ENCODE results near the gene NDUFV1. TPM values are rescaled to one million over a fixed set of nuclear protein-coding genes. Genes with fewer than 3 reads are reported as not detected.

Gene NDUFV1
- total and polyA plus RNA-seq, 9 of the 15 experiments (the other 6 are each of a cell fraction or from before 2014, with no cell fraction given), result 10.8 to 423 (median 209) TPM

DNA sequence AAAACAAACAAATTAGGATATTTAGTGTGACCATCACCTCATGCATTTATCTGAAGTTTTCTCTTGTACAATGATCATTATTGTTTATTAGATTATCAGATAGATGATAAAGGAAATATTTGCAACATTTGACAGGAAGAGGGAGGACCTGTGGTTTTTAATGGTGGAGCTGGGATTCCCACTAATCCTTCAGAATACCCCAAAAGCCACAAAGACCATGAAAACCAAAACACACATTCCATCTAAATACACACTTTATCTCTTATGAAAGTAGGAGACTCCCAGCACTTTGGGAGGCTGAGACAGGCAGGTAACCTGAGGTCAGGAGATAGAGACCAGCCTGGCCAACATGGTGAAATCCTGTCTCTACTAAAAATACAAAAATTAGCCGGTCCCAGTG lies 7.6 kb upstream of the NDUFV1 start:
- no TSS peak for BruUV-seq (replicated peaks)
- H3K4me3 ChIP-seq, result no peak overlapping the region
- DNase-seq (ENCODE audit: extremely low read depth in 1 of 4, low spot score in 3 of 4) (no peak), FAIRE-seq (no peak), ATAC-seq (no peak)
- 9% methylated on average over 1 of the region's 1 CpG for WGBS (ENCODE audit: insufficient coverage, low coverage, missing lambda C conversion rate)
- H4K20me1 ChIP-seq (replicated peaks; ENCODE audit: control insufficient read depth, insufficient read depth, low read length), result no peaks in the 10 kb centered on the region
- H3K79me2 ChIP-seq (ENCODE audit: control insufficient read depth, insufficient read depth, low read length), result no peaks in the 10 kb centered on the region
- intact Hi-C loops (cut with micrococcal nuclease), result no loop called here
- H3K4me2 ChIP-seq (ENCODE audit: insufficient read depth, low read length), result no peak overlapping the region; the same call in 1 of the 2 replicates
- no peaks in the 10 kb centered on the region for H3K9me1 ChIP-seq (ENCODE audit: control insufficient read depth, insufficient read depth, low read length)
- H3K9ac ChIP-seq (ENCODE audit: insufficient read depth in 1 of 2, low read depth in 2 of 2, low read length in 2 of 2), result no peak overlapping the region; a peak in 1 of 4 replicates
- H3K9me3 ChIP-seq (replicated peaks; ENCODE audit: control insufficient read depth, insufficient read depth, low read depth, low read length), result peaks cover 8% of the 10 kb centered on the region
- TF ChIP-seq CBFA2T3 (IDR thresholded peaks at IDR 0.05) (peak; percentile 39; the same call in 1 of the 2 replicates), CCAR2 (IDR thresholded peaks at IDR 0.05; ENCODE audit: low read depth, low read length) (no peak), ERF (CRISPR knock-in tag; IDR thresholded peaks at IDR 0.05) (no peak), ESRRA (IDR thresholded peaks at IDR 0.05; ENCODE audit: borderline replicate concordance, low read depth) (peak; percentile 55; the same call in 1 of the 2 replicates), TEAD4 (IDR thresholded peaks at IDR 0.05; ENCODE audit: low read length) (peak; percentile 31; the same call in 1 of the 2 replicates), TEAD4 (CRISPR knock-in tag; IDR thresholded peaks at IDR 0.05; ENCODE audit: borderline replicate concordance) (no peak), KDM1A (IDR thresholded peaks at IDR 0.05) (peak in 1 of 2 experiments; percentile 35; a peak in 1 of 4 replicates), ZNF41 (CRISPR knock-in tag; conservative IDR thresholded peaks at IDR 0.05) (no peak), NELFE (IDR thresholded peaks at IDR 0.05; ENCODE audit: insufficient read depth, insufficient read length) (no peak), MXI1 (IDR thresholded peaks at IDR 0.05; ENCODE audit: low read depth, low read length) (no peak), DACH1 (IDR thresholded peaks at IDR 0.05; ENCODE audit: partially characterized antibody) (peak; percentile 42), TARDBP (IDR thresholded peaks at IDR 0.05) (no peak), ZBTB7A (IDR thresholded peaks at IDR 0.05; ENCODE audit: borderline replicate concordance, control insufficient read depth, low read depth, low read length) (no peak)
- TF ChIP-seq, protein P1, sequence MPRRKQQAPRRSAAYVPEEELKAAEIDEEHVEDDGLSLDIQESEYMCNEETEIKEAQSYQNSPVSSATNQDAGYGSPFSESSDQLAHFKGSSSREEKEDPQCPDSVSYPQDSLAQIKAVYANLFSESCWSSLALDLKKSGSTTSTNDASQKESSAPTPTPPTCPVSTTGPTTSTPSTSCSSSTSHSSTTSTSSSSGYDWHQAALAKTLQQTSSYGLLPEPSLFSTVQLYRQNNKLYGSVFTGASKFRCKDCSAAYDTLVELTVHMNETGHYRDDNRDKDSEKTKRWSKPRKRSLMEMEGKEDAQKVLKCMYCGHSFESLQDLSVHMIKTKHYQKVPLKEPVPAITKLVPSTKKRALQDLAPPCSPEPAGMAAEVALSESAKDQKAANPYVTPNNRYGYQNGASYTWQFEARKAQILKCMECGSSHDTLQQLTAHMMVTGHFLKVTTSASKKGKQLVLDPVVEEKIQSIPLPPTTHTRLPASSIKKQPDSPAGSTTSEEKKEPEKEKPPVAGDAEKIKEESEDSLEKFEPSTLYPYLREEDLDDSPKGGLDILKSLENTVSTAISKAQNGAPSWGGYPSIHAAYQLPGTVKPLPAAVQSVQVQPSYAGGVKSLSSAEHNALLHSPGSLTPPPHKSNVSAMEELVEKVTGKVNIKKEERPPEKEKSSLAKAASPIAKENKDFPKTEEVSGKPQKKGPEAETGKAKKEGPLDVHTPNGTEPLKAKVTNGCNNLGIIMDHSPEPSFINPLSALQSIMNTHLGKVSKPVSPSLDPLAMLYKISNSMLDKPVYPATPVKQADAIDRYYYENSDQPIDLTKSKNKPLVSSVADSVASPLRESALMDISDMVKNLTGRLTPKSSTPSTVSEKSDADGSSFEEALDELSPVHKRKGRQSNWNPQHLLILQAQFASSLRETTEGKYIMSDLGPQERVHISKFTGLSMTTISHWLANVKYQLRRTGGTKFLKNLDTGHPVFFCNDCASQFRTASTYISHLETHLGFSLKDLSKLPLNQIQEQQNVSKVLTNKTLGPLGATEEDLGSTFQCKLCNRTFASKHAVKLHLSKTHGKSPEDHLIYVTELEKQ (CRISPR knock-in tag; IDR thresholded peaks at IDR 0.05), result no peak
- TF ChIP-seq, protein P2, sequence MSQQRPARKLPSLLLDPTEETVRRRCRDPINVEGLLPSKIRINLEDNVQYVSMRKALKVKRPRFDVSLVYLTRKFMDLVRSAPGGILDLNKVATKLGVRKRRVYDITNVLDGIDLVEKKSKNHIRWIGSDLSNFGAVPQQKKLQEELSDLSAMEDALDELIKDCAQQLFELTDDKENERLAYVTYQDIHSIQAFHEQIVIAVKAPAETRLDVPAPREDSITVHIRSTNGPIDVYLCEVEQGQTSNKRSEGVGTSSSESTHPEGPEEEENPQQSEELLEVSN (IDR thresholded peaks at IDR 0.05; ENCODE audit: borderline replicate concordance in 1 of 2, extremely low read depth in 1 of 2, insufficient read depth in 1 of 2, insufficient read length in 1 of 2, low read depth in 1 of 2, low read length in 1 of 2, poor library complexity in 1 of 2, severe bottlenecking in 1 of 2), result no peak
- ChIA-PET CTCF (ENCODE audit: low intra/inter-chr PET ratio) (no interaction called here), POLR2A (interaction anchor here (0.7 to 3.9 kb wide), 2 partner anchors 14 to 17 kb away, joined by 3 to 15 read pairs; no protein-coding TSS in a partner anchor)
- peaks cover 32% of the 10 kb centered on the region in 2 experiments for H3K4me1 ChIP-seq (replicated peaks in 1 of 2; ENCODE audit: control insufficient read depth in 2 of 2, insufficient read depth in 2 of 2, low read length in 2 of 2)
- no peak overlapping the region for H3K27ac ChIP-seq (ENCODE audit: extremely low read depth, low read depth, low read length)
- in situ Hi-C loops (cut with MboI), result no loop called here
- H2AFZ ChIP-seq (ENCODE audit: low read depth, low read length), result peak overlapping the region; percentile 47
- no peaks in the 10 kb centered on the region for H3K36me3 ChIP-seq (ENCODE audit: control insufficient read depth, insufficient read depth, low read length)
- H3K27me3 ChIP-seq (ENCODE audit: control insufficient read depth in 2 of 2, insufficient read depth in 2 of 2, low read length in 2 of 2), result no peaks in the 10 kb centered on the region
